Brain microvascular endothelial cell (primary cell): Measurements from ENCODE around the gene GARNL3.

Experiments
- DNase-seq: peaks from one replicate; pipeline ENCODE4 v3.0.0-alpha.2; 2020
- H3K27ac ChIP-seq: fragments of 250-450 bp; sonication (Bioruptor Pico); 2 replicates; pipeline ENCODE4 v1.5.1; 2020; ENCODE audit warnings: mild to moderate bottlenecking, moderate library complexity
- H3K27me3 ChIP-seq: fragments of 250-450 bp; sonication (Bioruptor Pico); replicated peaks from 2 replicates; pipeline ENCODE4 v1.5.1; 2020; ENCODE audit warnings: mild to moderate bottlenecking
- H3K36me3 ChIP-seq: fragments of 250-450 bp; sonication (Bioruptor Pico); replicated peaks from 2 replicates; pipeline ENCODE4 v1.5.1; 2020; ENCODE audit warnings: mild to moderate bottlenecking
- H3K4me3 ChIP-seq: 2 replicates; pipeline ENCODE4 v1.5.1; 2011; ENCODE audit warnings: low read depth, mild to moderate bottlenecking, control low read depth, low read length, moderate library complexity
- in situ Hi-C: cut with HindIII; loops from 2 replicates; pipeline ENCODE4 v1.10.0; 2017; ENCODE audit warnings: low sequenced_read_pairs, low pct_ligation_motif_present
- TF ChIP-seq, protein P1 (sequence below): IDR thresholded peaks from 2 replicates; pipeline ENCODE4 v1.5.1; 2011; ENCODE audit warnings: low read depth, mild to moderate bottlenecking, moderate library complexity, low read length, control low read depth, inconsistent platforms; ENCODE audit errors: missing control alignments

Gene GARNL3

DNA sequence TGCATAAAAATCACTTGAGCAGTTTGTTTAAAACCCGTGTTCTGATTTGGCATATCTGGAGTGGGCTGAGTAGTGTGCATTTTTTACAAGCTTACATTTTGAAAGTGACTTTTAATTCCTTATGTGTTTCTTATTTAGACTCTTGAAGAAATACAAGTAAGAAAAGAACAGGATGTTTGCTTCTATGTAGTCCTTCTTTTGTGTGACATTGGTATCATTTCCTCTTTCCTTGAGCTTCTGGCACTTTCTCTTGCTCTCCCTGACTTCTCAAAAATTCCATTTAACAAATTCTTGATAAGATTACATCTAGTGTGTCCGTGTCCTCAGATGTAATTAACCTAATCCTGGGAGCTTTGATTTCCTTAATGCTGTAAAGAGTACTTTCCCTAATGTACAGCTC, 12.5 kb downstream of the GARNL3 start:
- TF ChIP-seq, protein P1, sequence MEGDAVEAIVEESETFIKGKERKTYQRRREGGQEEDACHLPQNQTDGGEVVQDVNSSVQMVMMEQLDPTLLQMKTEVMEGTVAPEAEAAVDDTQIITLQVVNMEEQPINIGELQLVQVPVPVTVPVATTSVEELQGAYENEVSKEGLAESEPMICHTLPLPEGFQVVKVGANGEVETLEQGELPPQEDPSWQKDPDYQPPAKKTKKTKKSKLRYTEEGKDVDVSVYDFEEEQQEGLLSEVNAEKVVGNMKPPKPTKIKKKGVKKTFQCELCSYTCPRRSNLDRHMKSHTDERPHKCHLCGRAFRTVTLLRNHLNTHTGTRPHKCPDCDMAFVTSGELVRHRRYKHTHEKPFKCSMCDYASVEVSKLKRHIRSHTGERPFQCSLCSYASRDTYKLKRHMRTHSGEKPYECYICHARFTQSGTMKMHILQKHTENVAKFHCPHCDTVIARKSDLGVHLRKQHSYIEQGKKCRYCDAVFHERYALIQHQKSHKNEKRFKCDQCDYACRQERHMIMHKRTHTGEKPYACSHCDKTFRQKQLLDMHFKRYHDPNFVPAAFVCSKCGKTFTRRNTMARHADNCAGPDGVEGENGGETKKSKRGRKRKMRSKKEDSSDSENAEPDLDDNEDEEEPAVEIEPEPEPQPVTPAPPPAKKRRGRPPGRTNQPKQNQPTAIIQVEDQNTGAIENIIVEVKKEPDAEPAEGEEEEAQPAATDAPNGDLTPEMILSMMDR, result no peak
- no peak overlapping the region for H3K4me3 ChIP-seq
- no peak for DNase-seq
- H3K27me3 ChIP-seq, result no peaks in the 10 kb centered on the region
- no peak overlapping the region for H3K27ac ChIP-seq
- no peaks in the 10 kb centered on the region for H3K36me3 ChIP-seq
- in situ Hi-C loops, result no loop called here

DNA sequence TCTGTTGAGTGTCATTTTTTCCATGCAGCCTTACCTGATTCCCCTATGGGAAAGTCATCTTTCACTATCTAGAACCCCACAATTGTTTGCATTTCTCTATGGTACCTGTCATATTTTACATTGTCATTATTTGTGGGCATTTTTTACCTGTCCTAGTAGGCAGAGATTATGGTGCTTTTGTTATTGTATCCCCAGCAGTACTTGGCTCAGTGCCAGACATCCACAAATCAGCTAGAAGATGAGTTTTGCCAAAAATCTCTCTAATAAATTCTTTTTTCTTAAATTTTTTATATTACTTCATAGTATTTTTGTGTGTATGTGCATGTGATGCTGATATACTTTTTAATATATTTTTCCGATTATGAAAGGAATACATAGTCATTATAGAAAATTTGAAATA, 13.2 kb downstream of the GARNL3 start:
- in situ Hi-C loops, result no loop called here
- Histone ChIP-seq H3K27me3 (no peaks in the 10 kb centered on the region), H3K36me3 (no peaks in the 10 kb centered on the region), H3K4me3 (no peak overlapping the region), H3K27ac (no peak overlapping the region)
- TF ChIP-seq, protein P1, result no peak
- DNase-seq, result no peak

DNA sequence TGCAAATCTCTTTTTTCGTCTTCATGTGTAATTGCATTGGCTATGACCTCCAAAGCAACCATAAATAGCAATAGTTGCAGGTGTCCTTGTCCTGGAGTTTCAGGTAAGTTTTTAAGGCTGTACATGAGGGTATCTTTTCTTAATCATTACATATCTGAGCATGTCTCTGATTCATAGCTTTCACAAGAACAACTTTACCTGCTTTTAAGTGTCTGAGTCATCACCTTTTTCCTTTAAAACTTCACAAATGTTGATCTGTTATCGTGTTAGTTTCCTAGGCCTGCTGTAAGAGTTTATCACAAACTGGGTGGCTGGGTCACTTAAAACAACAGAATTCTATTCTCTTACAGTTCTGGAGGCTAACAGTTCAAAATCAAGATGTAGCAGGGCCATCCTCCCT, 13.8 kb downstream of the GARNL3 start:
- H3K27ac ChIP-seq, result no peak overlapping the region
- no peaks in the 10 kb centered on the region for H3K36me3 ChIP-seq
- no peak overlapping the region for H3K4me3 ChIP-seq
- DNase-seq, result no peak
- TF ChIP-seq, protein P1, result no peak
- H3K27me3 ChIP-seq, result no peaks in the 10 kb centered on the region
- in situ Hi-C loops, result no loop called here

DNA sequence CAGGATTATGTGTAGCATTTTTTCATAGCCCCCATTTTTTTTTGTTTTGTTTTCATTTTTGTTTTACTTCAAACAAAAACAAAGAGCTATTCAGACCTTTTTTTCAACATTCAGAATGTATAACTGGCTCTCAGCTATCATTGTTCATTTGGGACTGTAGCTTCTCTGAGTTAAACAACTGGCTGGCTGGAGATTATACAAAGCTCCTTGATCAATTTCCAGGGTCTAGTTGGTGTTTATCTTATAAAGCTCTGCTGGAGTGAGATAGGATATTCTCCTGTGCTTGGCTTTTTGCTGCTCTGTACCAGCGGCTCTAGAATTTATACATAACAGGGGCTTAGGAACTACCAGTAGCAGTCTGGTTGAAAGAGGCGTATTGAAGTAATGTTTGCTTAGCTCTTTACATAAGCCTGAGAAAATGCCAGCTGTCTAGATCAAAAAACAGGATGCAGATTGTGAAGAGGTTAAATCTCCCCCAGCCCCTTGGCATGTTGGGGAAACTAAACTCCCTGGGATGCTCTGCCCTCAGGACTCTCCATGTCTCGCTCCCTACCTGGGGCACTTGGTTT, 15.2 kb downstream of the GARNL3 start:
- no peak overlapping the region for H3K27ac ChIP-seq
- no peaks in the 10 kb centered on the region for H3K36me3 ChIP-seq
- H3K4me3 ChIP-seq, result no peak overlapping the region
- TF ChIP-seq, protein P1, result no peak
- H3K27me3 ChIP-seq, result no peaks in the 10 kb centered on the region
- in situ Hi-C loops, result no loop called here
- DNase-seq, result no peak

DNA sequence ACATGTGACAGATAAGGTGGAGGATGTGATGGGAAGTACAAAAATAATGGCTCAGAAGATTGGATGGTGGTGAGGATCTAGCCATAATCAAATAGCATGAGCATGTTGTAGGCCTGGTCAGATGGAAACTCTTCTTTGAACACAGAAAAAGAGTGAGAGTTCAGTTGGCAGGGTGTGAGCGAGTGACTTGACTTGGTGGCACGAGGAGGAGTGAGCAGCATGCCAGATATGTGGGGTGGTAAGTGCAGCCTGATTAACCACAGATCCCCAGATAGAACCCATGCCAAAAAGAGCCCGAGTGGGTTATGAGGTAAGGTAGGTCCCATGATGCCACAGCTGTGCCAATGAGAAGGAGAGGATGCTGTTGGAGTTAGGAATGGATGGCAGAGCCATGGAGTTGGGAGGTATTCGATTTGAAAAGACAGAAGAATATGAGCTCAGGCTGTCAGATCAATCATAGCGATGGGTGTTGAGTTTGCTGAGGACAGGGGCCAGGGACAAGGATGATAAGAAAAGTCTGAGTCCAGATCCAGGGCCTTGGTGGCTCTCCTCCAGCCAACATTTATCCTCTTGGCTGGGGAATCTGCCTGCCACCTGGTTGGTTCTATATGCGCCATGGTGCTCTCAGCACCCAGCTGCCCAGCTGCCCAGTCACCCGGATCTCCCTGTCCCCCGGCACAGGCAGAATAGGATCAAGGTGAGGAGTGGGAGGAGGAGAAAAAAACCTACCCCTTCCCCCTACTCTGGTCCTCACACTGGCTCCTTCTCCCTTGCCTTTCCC, 16.5 kb downstream of the GARNL3 start:
- H3K4me3 ChIP-seq, result no peak overlapping the region
- no peaks in the 10 kb centered on the region for H3K27me3 ChIP-seq
- DNase-seq, result no peak
- H3K27ac ChIP-seq, result no peak overlapping the region
- in situ Hi-C loops, result no loop called here
- no peaks in the 10 kb centered on the region for H3K36me3 ChIP-seq
- TF ChIP-seq, protein P1, result no peak

DNA sequence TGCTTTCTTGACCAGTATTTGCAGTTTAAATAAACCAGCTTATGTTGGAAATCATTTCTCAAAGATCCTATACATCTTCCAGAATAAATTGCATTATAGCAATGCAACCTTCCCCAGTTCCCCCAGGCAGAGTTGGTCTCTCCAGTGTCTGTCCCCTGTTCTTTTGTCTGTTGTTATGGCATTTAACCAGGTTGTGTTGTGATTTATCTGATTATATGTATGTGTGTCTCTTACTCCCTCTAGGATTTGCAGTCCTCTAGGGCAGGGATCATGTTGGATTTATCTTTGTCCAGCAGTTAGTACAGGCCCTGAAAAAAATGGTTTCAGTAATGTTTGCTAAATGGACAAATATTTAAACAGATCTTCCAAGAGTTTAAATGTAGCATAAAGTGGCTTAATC, 17.3 kb downstream of the GARNL3 start:
- TF ChIP-seq, protein P1, result no peak
- in situ Hi-C loops, result no loop called here
- no peaks in the 10 kb centered on the region for H3K36me3 ChIP-seq
- H3K4me3 ChIP-seq, result no peak overlapping the region
- H3K27ac ChIP-seq, result no peak overlapping the region
- no peak for DNase-seq
- H3K27me3 ChIP-seq, result no peaks in the 10 kb centered on the region
